OCI-LY3 (cell line): ENCODE data around the gene MT1HL1.

ENCODE experiments used
- H2AFZ ChIP-seq: fragments of 200-600, 300-600 bp; shearing (Covaris generic); 2 replicates; pipeline ENCODE4 v1.6.0; 2014; ENCODE audit warnings: antibody characterized with exemption, low read depth, low read length
- H3K27ac ChIP-seq: fragments of 200-600, 300-600 bp; sonication (generic); 2 replicates; pipeline ENCODE4 v1.5.1; 2014; ENCODE audit warnings: mild to moderate bottlenecking, low read length, moderate library complexity, mixed read lengths
- H3K27me3 ChIP-seq: fragments of 200-600, 300-600 bp; sonication (generic); 2 replicates; pipeline ENCODE4 v1.6.1; 2014; ENCODE audit warnings: low read depth, low read length, mixed read lengths
- H3K36me3 ChIP-seq: fragments of 200-600, 300-600 bp; sonication (generic); replicated peaks from 2 replicates; pipeline ENCODE3; 2014; ENCODE audit warnings: low read depth, low read length, mixed read lengths
- H3K4me1 ChIP-seq: fragments of 300-600, 200-600 bp; sonication (generic); 2 replicates; pipeline ENCODE4 v1.6.1; 2014; ENCODE audit warnings: low read length, mixed read lengths
- H3K4me2 ChIP-seq: fragments of 200-600, 300-600 bp; sonication (generic); 2 replicates; pipeline ENCODE4 v1.6.1; 2014; ENCODE audit warnings: low read length, mixed read lengths
- H3K4me3 ChIP-seq: fragments of 300-600, 200-600 bp; sonication (generic); 2 replicates; pipeline ENCODE4 v1.5.1; 2014; ENCODE audit warnings: antibody characterized with exemption, mild to moderate bottlenecking, low read length, moderate library complexity
- H3K79me2 ChIP-seq: fragments of 300-600, 200-600 bp; shearing (Covaris generic); 2 replicates; pipeline ENCODE4 v1.6.1; 2014; ENCODE audit warnings: mild to moderate bottlenecking, low read length, mixed read lengths
- H3K9ac ChIP-seq: fragments of 300-600, 200-600 bp; shearing (Covaris generic); 2 replicates; pipeline ENCODE4 v1.6.0; 2014; ENCODE audit warnings: mild to moderate bottlenecking, low read length, moderate library complexity
- H3K9me3 ChIP-seq: fragments of 200-600, 300-600 bp; shearing (Covaris generic); 2 replicates; pipeline ENCODE4 v1.6.1; 2014; ENCODE audit warnings: low read length, mixed read lengths; ENCODE audit not compliant: insufficient read depth
- H4K20me1 ChIP-seq: fragments of 200-600, 300-600 bp; sonication (generic); 2 replicates; pipeline ENCODE4 v1.6.1; 2016; ENCODE audit warnings: low read length, mixed read lengths; ENCODE audit not compliant: insufficient read depth
- CTCF ChIP-seq: fragments of 200-600, 300-600 bp; sonication (generic); IDR thresholded peaks from 2 replicates; pipeline ENCODE4 v1.5.1; 2014; ENCODE audit warnings: antibody characterized with exemption, low read length, low read depth
- EZH2phosphoT487 ChIP-seq: fragments of 200-600 bp; shearing (Covaris generic); IDR thresholded peaks from 2 replicates; pipeline ENCODE4 v1.6.1; 2018; ENCODE audit warnings: antibody characterized with exemption, mixed run types, low read depth

The MT1HL1 gene

GRCh38 chr1:237003516-237003915 is 725 bp downstream of the MT1HL1 start:
- Histone ChIP-seq H4K20me1 (no peaks in the 10 kb centered on the region), H3K4me3 (no peak overlapping the region), H3K4me2 (no peak overlapping the region), H3K79me2 (no peaks in the 10 kb centered on the region), H3K4me1 (no peaks in the 10 kb centered on the region), H2AFZ (no peak overlapping the region), H3K27ac (no peak overlapping the region), H3K9me3 (no peaks in the 10 kb centered on the region), H3K9ac (no peak overlapping the region), H3K27me3 (peaks cover 4% of the 10 kb centered on the region; the same call in 1 of the 2 replicates), H3K36me3 (no peaks in the 10 kb centered on the region)
- TF ChIP-seq EZH2phosphoT487 (no peak), CTCF (no peak)

GRCh38 chr1:237000191-237000590 is 4.0 kb downstream of the MT1HL1 start:
- Histone ChIP-seq H3K27me3 (peaks cover 14% of the 10 kb centered on the region), H2AFZ (no peak overlapping the region)

GRCh38 chr1:236998546-236998945 is 5.7 kb downstream of the MT1HL1 start:
- no peak overlapping the region for H3K27ac ChIP-seq
- no peaks in the 10 kb centered on the region for H3K4me1 ChIP-seq
- no peaks in the 10 kb centered on the region for H3K9me3 ChIP-seq
- H3K4me2 ChIP-seq = no peak overlapping the region
- H4K20me1 ChIP-seq = no peaks in the 10 kb centered on the region
- no peak overlapping the region for H3K9ac ChIP-seq
- no peak overlapping the region for H2AFZ ChIP-seq
- no peaks in the 10 kb centered on the region for H3K79me2 ChIP-seq
- no peaks in the 10 kb centered on the region for H3K36me3 ChIP-seq
- no peak overlapping the region for H3K4me3 ChIP-seq
- no peak for TF ChIP-seq CTCF
- no peak for TF ChIP-seq EZH2phosphoT487
- peaks cover 14% of the 10 kb centered on the region for H3K27me3 ChIP-seq

More at GRCh38 chr1:237000191-237000590, 4.0 kb downstream of the MT1HL1 start:
- H3K9me3 ChIP-seq = no peaks in the 10 kb centered on the region
- H3K27ac ChIP-seq = no peak overlapping the region
- H3K4me1 ChIP-seq = no peaks in the 10 kb centered on the region
- H3K79me2 ChIP-seq = no peaks in the 10 kb centered on the region
- TF ChIP-seq CTCF (no peak), EZH2phosphoT487 (no peak)
- H4K20me1 ChIP-seq = no peaks in the 10 kb centered on the region
- no peak overlapping the region for H3K4me2 ChIP-seq
- no peak overlapping the region for H3K9ac ChIP-seq
- no peaks in the 10 kb centered on the region for H3K36me3 ChIP-seq
- H3K4me3 ChIP-seq = no peak overlapping the region

- Histone ChIP-seq H3K9ac (no peak overlapping the region), H2AFZ (no peak overlapping the region), H3K9me3 (no peaks in the 10 kb centered on the region)
Measured at GRCh38 chr1:236997882-236998281, 6.4 kb downstream of the MT1HL1 start.

More at GRCh38 chr1:236997882-236998281, 6.4 kb downstream of the MT1HL1 start:
- Histone ChIP-seq H3K4me1 (no peaks in the 10 kb centered on the region), H3K27ac (no peak overlapping the region), H4K20me1 (no peaks in the 10 kb centered on the region), H3K4me3 (no peak overlapping the region), H3K36me3 (no peaks in the 10 kb centered on the region), H3K79me2 (no peaks in the 10 kb centered on the region), H3K27me3 (peaks cover 12% of the 10 kb centered on the region), H3K4me2 (no peak overlapping the region)
- TF ChIP-seq CTCF = no peak
- TF ChIP-seq EZH2phosphoT487 = no peak
